ENCODE measurements around the gene NAV3. TPM values are rescaled to one million over a fixed set of nuclear protein-coding genes. Genes with fewer than 3 reads are reported as not detected.

Gene NAV3
- total RNA-seq, 1 experiment from 2014 or later: 3.0 TPM

DNA sequence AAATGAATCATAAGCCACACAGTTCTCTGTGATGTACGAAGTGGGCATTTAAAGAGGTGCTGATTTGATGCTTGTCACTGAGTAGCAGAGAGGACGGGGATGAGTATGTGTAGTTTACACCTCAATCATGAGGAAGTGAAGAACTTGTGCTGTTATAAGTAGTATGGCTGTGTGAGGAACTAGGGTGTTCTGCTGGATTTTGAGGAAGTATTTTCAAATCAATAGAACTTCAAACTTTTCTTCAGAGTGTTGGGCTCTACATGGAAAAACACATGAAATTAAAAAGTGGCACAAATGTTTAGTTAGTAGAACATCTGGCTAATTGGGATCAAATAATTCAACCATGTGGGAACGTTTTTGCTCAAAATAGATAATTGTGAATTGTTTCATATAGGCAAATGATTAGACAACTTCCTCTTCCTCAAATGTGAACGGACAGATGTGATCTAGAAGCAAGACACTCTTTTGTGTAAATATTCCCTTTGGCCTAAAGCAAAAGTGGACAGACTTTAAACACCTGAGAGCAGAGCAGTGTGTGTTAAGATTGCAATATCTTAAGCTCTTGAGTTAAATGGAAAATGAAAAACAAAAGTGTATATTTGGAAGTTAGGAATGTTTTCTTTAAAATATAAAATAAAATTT is 168.5 kb downstream of the NAV3 start:
- H2BK20ac ChIP-seq (ENCODE audit: low read depth, low read length, poor library complexity, severe bottlenecking): peak overlapping the region; percentile 45
- 0 out of 7 replicates have a peak overlapping the region, but pooled peaks of 1 of the 3 experiments have one; percentile 31 for H3K27ac Mint-ChIP-seq
- no peak overlapping the region for H3K4me2 ChIP-seq (ENCODE audit: insufficient read depth, insufficient read length, low read length)
- H3K36me3 Mint-ChIP-seq (ENCODE audit: insufficient read depth in 1 of 3, low read depth in 3 of 3): no peaks in the 10 kb centered on the region
- TF ChIP-seq, protein P1, sequence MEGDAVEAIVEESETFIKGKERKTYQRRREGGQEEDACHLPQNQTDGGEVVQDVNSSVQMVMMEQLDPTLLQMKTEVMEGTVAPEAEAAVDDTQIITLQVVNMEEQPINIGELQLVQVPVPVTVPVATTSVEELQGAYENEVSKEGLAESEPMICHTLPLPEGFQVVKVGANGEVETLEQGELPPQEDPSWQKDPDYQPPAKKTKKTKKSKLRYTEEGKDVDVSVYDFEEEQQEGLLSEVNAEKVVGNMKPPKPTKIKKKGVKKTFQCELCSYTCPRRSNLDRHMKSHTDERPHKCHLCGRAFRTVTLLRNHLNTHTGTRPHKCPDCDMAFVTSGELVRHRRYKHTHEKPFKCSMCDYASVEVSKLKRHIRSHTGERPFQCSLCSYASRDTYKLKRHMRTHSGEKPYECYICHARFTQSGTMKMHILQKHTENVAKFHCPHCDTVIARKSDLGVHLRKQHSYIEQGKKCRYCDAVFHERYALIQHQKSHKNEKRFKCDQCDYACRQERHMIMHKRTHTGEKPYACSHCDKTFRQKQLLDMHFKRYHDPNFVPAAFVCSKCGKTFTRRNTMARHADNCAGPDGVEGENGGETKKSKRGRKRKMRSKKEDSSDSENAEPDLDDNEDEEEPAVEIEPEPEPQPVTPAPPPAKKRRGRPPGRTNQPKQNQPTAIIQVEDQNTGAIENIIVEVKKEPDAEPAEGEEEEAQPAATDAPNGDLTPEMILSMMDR (conservative IDR thresholded peaks at IDR 0.05): no peak
- no peak overlapping the region for H3K18ac ChIP-seq (ENCODE audit: insufficient read length, low read depth, low read length)
- no peak overlapping the region for H2BK5ac ChIP-seq (ENCODE audit: insufficient read length, low read length)
- H3K9me3 ChIP-seq (ENCODE audit: control insufficient read depth, low read depth, low read length): no peaks in the 10 kb centered on the region
- no peak overlapping the region for H2BK120ac ChIP-seq (ENCODE audit: low read depth, low read length, poor library complexity, severe bottlenecking)
- WGBS (ENCODE audit: extremely low coverage, insufficient read length, low lambda C conversion rate): no CpG with 5 or more reads among the region's 4 CpGs
- no peak for DNase-seq
- no peaks in the 10 kb centered on the region for H3K27me3 ChIP-seq (ENCODE audit: insufficient read depth, low read length)
- H2AFZ ChIP-seq (ENCODE audit: low read length): no peak overlapping the region
- no peak overlapping the region for H3K27ac ChIP-seq (ENCODE audit: insufficient read length, low read depth, low read length)
- no peak overlapping the region for H4K5ac ChIP-seq (ENCODE audit: insufficient read length, low read depth, low read length)
- no peak overlapping the region for H4K8ac ChIP-seq (replicated peaks; ENCODE audit: insufficient read length, low read depth, low read length)
- no peaks in the 10 kb centered on the region for H3K79me1 ChIP-seq (ENCODE audit: insufficient read depth, low read depth, low read length, poor library complexity, severe bottlenecking)
- H3K27me3 Mint-ChIP-seq (ENCODE audit: low read depth): no peaks in the 10 kb centered on the region
- H2AK5ac ChIP-seq (ENCODE audit: insufficient read length, low read length): no peak overlapping the region
- H4K91ac ChIP-seq (ENCODE audit: insufficient read length, low read depth, low read length): no peak overlapping the region
- no peak overlapping the region for H3K4me3 Mint-ChIP-seq
- H3K4me1 ChIP-seq (ENCODE audit: insufficient read depth, low read length): no peaks in the 10 kb centered on the region
- no peaks in the 10 kb centered on the region for H3K9me3 Mint-ChIP-seq
- H3K14ac ChIP-seq (ENCODE audit: insufficient read depth, low read length): no peak overlapping the region
- H3K4me1 Mint-ChIP-seq: no peaks in the 10 kb centered on the region
- no peak overlapping the region for H3K4ac ChIP-seq (ENCODE audit: low read depth, low read length)
- H2BK15ac ChIP-seq (ENCODE audit: low read depth, low read length): no peak overlapping the region
- no peaks in the 10 kb centered on the region for H4K20me1 ChIP-seq (ENCODE audit: control insufficient read depth, insufficient read depth, insufficient read length)
- no peaks in the 10 kb centered on the region for H3K23me2 ChIP-seq (ENCODE audit: insufficient read length, low read depth, low read length, poor library complexity, severe bottlenecking)
- H3K56ac ChIP-seq (ENCODE audit: insufficient read length, low read depth, low read length): no peak overlapping the region
- H3K23ac ChIP-seq (ENCODE audit: insufficient read length, low read depth, low read length): no peak overlapping the region
- H2BK12ac ChIP-seq (ENCODE audit: insufficient read length, low read depth, low read length): no peak overlapping the region
- no peak overlapping the region for H3T11ph ChIP-seq (ENCODE audit: low read length)
- no peaks in the 10 kb centered on the region for H3K79me2 ChIP-seq (ENCODE audit: insufficient read depth, low read length)
- no peak overlapping the region for H3K9ac ChIP-seq (ENCODE audit: extremely low read depth, insufficient read length, low read length)
